ENCODE data around the gene GET4.

GET4 gene

DNA sequence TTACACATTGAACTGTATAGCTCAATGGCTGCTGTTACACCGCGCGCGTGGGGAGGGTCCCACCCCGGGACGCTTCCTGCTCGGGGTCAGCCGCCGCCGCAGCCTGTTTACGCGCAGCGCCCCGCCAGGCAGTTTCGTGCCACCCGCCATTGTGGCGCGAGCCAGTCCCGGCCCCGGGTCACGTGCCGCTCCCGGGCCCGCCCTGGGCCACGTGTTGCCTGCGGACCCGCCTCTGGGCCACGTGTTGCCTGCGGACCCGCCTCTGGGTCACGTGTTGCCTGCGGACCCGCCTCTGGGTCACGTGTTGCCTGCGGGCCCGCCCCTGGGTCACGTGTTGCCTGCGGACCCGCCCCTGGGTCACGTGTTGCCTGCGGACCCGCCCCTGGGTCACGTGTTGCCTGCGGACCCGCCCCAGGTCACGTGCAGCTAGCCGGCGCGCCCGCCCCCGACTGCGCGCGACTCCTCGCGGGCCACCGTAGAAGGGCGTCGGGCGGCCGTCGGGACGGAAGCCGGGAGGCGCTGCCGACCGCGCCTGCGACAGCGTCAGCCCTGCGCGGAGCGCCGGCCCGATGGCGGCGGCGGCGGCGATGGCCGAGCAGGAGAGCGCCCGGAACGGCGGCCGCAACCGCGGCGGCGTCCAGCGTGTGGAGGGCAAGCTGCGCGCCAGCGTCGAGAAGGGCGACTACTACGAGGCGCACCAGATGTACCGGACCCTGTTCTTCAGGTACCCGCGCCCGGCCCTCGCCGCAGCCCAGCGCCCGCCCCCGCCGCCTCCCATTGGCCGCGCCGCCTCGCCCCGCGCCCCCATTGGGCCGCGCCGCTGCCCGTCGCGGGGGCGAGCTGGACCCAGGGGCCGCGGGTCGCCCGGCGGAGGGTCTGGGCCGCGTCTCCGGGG lies at the start of gene GET4:
GET4 (plus strand) TSS at position 478 of the 895 bp plus-strand sequence; CDS start at position 570, 92 bp downstream.
- DNase-seq, result peak; percentile 92 to 95

DNA sequence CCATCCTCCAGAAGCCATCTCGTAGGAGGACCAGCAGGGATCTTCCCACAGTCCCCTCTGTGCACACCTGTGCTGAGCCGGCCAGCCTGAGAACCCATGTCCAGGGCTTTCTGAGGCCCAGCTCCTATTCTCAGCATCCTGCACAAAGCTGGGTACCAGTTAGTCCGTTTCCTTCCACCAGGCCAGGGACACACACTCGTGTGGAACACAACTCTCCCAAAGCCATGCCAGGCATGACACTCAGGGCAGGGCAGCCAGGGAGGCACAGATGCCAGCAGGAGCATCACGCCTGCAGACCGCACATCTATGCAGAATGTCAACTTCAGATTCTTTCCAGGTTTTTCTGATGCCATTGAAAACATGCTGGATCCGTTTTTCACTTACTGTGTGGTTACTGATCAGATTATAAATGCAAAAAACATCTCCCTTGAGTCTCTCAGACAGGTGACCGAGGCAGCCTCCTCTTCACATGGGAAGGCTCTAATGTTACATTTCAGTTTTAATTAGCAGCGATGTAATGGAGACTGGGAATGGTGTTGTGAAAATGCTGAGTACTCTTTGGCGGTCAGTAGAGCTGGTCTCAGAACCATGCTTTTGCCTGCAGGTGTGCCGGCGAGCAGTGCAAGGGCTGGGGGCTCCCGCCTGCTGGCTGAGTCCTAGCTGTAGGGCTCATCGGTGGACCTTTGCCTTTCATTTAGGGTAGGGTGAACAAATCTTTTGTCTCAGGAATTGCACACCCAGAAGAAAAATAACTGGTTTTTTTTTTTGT lies 47.4 kb upstream of the GET4 start:
- DNase-seq, result no peak

- DNase-seq, result no peak
Observed at GRCh38 chr7:830069-830468, 46.3 kb upstream of the GET4 start.

DNA sequence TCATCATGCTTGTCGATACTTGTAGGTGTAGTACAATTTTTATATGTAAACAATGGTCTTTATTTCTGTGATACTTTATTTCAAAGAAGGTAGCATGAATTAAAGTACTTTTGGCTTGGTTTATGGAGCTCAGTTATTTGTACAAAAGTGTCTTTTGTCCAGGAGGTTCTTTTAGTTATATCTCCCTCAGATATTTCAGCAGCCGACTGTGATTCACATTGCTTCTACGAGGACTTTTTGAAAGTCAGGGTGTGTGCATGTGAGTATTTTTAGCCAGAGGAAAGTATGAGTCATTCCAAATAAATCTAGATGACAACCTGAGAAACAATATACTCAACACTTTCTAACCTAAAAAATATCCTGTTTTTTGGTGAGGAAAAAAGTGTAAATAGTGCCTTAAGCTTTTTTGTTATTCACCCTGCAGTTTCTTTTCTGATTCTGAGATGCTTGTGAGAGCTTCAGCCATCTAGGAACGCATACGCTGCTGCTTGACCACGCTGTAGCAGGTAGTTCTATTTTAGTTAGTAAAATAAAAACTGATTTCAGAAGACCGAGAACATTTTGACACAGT lies 44.7 kb upstream of the GET4 start:
- DNase-seq, result no peak

- DNase-seq, result no peak
Observed at GRCh38 chr7:832167-832967, 44.0 kb upstream of the GET4 start, which contains the start of gene SUN1. TSS of gene SUN1 (plus strand) at chr7:832476. CDS start at chr7:832525, 49 bp downstream.

GRCh38 chr7:832968-833424 lies 43.4 kb upstream of the GET4 start:
- DNase-seq, result no peak

GRCh38 chr7:833601-834258 lies 42.6 kb upstream of the GET4 start:
- no peak for DNase-seq

DNA sequence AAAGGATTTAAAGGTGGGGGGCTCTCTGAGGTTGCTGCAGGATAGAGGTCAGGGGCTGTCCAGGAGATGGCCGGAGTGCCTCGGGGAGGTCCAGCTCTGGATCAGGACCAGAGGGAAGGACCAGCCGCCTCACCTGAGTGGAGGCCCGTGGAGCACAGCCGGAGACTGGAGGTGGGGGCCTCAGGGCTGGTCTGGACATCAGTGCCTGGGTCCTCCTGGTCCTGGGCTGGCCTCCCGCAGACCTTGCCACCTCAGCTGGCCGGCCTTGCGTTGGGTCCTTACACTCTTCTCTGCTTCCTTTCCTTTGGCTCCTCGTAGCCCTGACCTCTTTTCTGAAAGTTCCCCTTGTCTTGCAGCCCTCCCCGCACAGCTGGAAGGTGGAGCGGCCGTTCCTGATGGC lies 42.1 kb upstream of the GET4 start:
- no peak for DNase-seq

- no peak for DNase-seq
Observed at GRCh38 chr7:835021-835420, 41.3 kb upstream of the GET4 start.

GRCh38 chr7:835485-836401 lies 40.6 kb upstream of the GET4 start:
- no peak for DNase-seq

DNA sequence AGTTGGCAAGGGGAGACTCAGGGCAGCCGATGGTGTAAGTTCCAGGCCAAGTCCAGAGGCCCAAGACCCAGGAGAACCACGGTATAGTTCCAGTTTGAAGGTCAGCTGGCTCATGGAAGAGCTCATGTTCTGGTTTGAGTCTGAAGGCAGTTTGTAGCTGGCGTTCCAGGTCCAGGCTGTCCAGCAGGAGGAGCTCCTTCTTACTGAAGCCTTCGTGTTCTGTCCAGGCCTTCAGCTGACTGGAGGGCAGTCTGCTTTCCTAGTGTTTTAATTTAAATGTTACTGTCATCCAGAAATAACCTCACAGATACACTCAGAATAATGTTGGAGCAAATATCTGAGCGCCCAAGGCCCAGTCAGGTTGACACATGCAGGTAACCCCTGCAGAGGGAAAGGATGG lies 39.9 kb upstream of the GET4 start:
- no peak for DNase-seq

DNA sequence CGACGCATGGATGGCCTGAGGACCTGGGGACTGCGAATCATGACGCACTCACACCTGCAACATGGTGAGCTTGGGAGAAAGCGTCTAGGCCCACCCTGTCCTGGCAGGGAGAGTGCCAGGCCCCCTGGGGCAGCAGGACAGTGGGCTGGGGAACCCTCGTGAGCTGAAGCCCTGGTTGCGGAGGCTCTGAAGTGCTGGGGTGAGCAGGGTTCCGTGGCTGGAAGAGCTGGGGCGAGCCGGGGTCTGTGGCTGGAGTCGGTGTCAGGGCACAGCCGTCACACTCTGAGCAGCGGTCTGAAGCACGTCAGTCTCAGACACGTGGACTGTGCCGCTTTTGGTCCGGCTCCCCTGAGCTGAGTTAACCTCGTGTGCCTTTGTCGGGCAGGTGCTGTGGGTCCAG lies 39.4 kb upstream of the GET4 start:
- no peak for DNase-seq

DNA sequence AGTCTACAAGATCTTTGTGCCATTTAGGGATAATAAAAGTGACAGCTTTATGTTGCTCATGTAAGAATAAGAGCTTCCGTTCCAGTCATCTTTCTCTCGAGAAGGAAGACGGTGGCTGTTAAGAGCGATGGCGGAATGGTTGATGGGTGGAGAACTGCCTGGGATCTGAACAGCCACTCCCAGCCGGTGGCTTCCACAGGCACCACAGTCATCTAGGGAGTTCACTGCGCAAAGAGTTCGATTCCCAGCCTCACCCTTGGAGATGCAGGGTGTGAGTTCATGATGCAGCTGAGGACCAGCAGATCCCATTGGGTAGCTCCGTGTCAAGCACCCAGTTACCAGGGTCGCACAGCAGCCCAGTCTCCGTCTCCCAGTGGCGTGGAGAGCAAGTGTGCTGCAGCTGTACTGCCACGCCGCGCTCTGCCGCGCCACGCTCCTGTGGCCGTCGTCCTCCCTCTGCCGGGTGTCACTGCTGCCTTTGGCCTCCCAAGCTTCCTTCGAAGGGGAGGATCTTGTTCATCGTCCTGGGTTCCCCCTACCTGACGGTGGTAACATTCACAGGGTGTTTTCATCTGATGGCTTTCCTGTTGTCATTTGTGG lies 36.3 kb upstream of the GET4 start:
- DNase-seq, result no peak

GRCh38 chr7:841943-842342 lies 34.4 kb upstream of the GET4 start:
- DNase-seq, result no peak

DNA sequence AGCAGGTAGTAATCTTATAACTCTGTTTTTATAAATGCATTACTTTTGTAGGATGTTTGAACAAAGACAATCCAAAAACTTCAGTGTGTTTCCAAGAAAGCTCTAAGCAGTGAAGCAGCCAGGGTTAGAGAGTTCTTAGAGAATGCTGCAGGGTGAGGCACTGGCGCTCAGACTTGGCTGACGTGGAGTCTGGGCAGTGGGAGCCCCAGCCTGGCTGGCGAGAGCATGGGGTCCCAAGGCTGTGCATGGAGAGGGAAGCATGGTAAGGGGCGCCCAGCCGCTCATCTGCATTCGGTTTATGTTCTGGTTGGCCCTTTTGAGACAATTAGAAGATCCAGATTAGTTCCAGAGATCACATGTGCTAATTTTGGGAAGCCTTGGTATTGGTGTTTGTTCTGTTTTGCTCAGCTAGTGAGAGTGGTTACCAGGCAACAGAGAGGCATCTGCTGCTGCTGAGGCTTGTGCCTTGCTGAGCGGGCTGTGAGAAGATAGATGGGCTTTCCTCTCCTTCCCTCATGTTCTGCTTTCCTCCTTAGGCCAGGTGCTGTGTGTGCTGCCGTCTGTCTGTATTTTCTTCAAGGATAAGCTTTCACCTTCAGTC lies 33.8 kb upstream of the GET4 start:
- DNase-seq, result no peak

DNA sequence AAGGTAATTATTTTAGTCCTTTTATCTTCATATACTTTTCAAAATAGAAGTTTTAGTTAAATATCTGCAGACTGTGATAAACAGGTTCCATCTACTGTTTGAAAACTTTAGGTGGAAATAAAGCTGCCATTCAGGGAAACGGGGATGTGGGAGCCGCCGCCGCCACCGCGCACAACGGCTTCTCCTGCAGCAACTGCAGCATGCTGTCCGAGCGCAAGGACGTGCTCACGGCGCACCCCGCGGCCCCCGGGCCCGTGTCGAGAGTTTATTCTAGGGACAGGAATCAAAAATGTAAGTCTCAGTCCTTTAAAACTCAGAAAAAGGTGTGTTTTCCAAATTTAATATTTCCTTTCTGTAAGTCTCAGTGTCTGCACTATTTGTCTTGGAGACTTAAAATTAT lies 33.1 kb upstream of the GET4 start:
- no peak for DNase-seq

DNA sequence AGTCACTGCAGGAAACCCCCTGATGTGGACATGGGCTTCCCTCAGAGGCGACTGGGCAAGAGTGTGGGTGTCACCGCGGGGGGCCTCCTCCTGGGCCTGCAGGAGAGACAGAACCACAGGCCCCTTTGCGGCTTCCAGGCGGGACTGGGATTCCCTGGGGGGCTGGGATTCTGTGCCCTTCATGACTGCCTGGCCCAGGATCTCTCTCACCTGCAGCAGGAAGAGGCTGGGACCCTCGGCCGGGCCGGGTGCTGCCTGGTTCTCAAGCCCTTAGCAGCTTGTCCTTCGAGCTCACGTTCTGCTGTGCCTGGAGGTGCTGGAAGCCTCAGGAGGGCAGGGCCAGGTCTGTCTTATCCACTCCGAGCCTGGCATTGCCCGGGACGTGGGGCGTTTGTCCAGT lies 32.3 kb upstream of the GET4 start:
- DNase-seq, result no peak

GRCh38 chr7:844514-844913 lies 31.8 kb upstream of the GET4 start:
- no peak for DNase-seq

DNA sequence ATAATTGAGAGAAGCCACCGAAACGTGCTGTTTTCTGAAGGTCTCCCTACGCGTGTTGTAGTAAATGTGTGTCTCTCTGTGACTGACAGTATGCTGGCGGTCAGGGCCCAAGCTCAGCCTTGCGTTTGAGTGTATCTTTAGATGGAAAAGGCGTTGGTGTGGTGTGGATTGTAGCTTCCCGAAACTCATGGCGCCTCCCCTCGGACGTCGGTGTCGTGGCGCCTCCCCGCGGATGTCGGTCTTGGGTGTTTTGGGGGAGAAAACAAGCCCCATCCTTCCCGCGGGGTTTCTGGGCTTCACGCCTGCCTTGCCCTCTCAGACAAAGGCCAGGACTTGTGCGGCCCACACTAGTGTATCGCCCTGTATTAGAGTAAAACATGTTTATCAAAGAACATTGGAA lies 31.3 kb upstream of the GET4 start:
- DNase-seq, result no peak

GRCh38 chr7:845731-846130 lies 30.6 kb upstream of the GET4 start:
- no peak for DNase-seq
